IgD-negative memory B cell (primary cell): ENCODE results near the gene TMTC3. TPM values are rescaled to one million over a fixed set of nuclear protein-coding genes. Genes with fewer than 3 reads are reported as not detected.

Experiments
- polyA plus RNA-seq: library from polyadenylated mRNA; unstranded; fragments of 300-500 nt; fragmentation: Illumina TruSeq; gene quantifications from one replicate; pipeline ENCODE4 v1.2.3, GENCODE V29; 2021

TMTC3 gene
- polyA plus RNA-seq, 1 donor from 2014 or later = 3.3 TPM

Other genes with a start within 250 kb of the TMTC3 start
- not detected for gene C12orf50, start 112.9 kb upstream of the TMTC3 start, polyA plus RNA-seq
- 9.5 TPM for gene CEP290, start 219 bp upstream of the TMTC3 start, polyA plus RNA-seq